Peyer's patch (tissue), 4 donors: ENCODE data around the gene CLDN5.

Source experiments
- POLR2A ChIP-seq, 2 donors: fragments of 450-650 bp; IDR thresholded peaks; one replicate each; pipeline ENCODE4 v1.5.1; 2017; ENCODE audit warnings: antibody characterized with exemption in 2 of 2, mild to moderate bottlenecking in 2 of 2, moderate library complexity in 2 of 2
- TF ChIP-seq, protein P1 (sequence below), 6 experiments: fragments of 450-650 bp in 4 of 6; fragments of 200-600 bp in 2 of 6; sonication (generic) in 1 of 6; IDR thresholded peaks; one replicate each; pipeline ENCODE4 v1.5.1; 2017 to 2019; ENCODE audit warnings: antibody characterized with exemption in 6 of 6, mild to moderate bottlenecking in 3 of 6, moderate library complexity in 1 of 6

DNA sequence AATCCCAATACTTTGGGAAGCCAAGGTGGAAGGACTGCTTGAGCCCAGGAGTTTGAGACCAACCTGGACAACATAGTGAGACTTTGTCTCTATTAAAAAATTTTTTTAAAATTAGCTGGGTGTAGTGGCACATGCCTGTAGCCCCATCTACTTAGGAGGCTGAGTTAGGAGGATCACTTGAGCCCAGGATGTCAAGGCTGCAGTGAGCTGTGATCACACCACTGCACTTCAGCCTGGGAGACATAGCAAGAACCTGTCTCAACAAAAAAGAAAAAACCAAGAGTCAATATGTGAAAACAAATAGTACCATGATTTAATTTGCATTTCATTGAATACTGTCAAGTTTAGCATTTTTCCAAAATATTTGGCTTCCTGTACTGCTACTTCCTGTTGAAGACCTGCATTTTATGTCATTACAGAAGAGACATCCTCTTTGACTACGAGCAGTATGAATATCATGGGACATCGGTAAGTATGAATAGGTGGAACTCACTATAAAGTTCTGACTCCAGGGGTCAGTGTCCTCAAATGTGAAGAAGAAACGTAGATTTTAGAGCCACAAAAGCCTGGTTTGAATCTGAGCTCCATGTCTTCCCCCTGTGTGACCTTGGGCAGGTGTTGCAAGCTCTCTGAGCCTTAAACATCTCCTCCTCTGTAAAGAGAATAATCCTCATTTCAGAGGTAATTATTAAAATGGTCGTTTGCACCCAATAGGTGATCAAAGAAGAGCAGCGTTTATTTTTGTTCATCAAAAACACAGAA lies 28.5 kb downstream of the CLDN5 start:
- TF ChIP-seq, protein P1, sequence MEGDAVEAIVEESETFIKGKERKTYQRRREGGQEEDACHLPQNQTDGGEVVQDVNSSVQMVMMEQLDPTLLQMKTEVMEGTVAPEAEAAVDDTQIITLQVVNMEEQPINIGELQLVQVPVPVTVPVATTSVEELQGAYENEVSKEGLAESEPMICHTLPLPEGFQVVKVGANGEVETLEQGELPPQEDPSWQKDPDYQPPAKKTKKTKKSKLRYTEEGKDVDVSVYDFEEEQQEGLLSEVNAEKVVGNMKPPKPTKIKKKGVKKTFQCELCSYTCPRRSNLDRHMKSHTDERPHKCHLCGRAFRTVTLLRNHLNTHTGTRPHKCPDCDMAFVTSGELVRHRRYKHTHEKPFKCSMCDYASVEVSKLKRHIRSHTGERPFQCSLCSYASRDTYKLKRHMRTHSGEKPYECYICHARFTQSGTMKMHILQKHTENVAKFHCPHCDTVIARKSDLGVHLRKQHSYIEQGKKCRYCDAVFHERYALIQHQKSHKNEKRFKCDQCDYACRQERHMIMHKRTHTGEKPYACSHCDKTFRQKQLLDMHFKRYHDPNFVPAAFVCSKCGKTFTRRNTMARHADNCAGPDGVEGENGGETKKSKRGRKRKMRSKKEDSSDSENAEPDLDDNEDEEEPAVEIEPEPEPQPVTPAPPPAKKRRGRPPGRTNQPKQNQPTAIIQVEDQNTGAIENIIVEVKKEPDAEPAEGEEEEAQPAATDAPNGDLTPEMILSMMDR (IDR thresholded peaks at IDR 0.05) = peak in 2 of 6 experiments; percentile 39 to 42
- TF ChIP-seq POLR2A (IDR thresholded peaks at IDR 0.05) = no peak
